ENCODE data around the gene MACROH2A2. TPM values are rescaled to one million over a fixed set of nuclear protein-coding genes. Genes with fewer than 3 reads are reported as not detected.

MACROH2A2 gene
- total RNA-seq, 3 donors from 2014 or later (not counting 1 experiment from before 2014, with no cell fraction given), result 0.78 to 1.4 (median 1.1) TPM

- H3K4me3 Mint-ChIP-seq, result no peak overlapping the region
- TF ChIP-seq CTCF (IDR thresholded peaks at IDR 0.05), result no peak
- no peaks in the 10 kb centered on the region for H3K9me3 ChIP-seq (ENCODE audit: control insufficient read depth, insufficient read depth, low read length)
These were observed 798 bp upstream of the MACROH2A2 start for GRCh38 chr10:70051848-70052247.

DNA sequence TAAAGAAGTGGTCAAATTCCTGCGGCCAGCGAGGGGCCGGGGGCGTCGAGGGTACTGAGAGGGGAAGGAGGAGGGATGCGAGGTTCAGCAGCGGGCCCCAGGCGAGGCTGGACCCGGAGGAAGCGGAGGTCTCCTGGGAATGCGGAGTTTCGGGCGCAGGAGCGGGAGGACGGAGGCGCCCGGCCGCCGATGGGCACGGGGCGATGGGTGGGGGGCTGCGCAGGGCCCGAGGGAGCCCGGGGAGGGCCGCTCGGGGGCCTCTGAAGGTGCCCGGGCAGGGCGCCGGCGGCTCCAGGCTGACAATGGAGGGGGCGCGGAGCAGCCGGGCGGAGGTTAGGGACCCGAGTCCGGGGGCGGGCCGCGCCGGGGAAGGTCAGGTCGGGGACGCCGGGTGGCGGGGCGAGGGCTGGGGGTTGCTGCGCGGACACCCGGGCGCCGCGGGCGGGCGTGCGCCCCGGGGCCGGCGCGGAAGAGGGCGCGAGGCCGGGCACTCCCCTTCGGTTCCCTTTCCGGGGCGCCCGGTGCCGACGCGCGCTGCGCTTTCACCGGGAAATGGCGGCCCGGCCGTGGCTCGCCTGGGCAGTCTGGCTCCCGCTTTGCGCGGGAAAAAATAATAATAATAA is 683 bp downstream of the MACROH2A2 start:
- H3K27me3 ChIP-seq (ENCODE audit: control insufficient read depth, insufficient read depth, low read length), result peaks cover 25% of the 10 kb centered on the region
- intact Hi-C loops (cut with micrococcal nuclease), result no loop called here
- peaks cover 0 to 8% of the 10 kb centered on the region in 2 donors for H3K4me1 Mint-ChIP-seq
- no peaks in the 10 kb centered on the region for H3K9me3 Mint-ChIP-seq
- no peaks in the 10 kb centered on the region for H3K36me3 ChIP-seq (ENCODE audit: control insufficient read depth, insufficient read depth, low read length)
- TF ChIP-seq CTCF (IDR thresholded peaks at IDR 0.05), result no peak
- no peak overlapping the region for H3K4me3 ChIP-seq (ENCODE audit: low read length)
- H3K4me3 Mint-ChIP-seq, result peak overlapping the region; percentile 9
- no peak overlapping the region for H3K27ac ChIP-seq (ENCODE audit: low read length)
- under 1% methylated on average over 78 of the region's 78 CpGs for WGBS (ENCODE audit: insufficient coverage)
- H3K27ac Mint-ChIP-seq, result no peak overlapping the region
- H3K27me3 Mint-ChIP-seq (ENCODE audit: low read depth in 2 of 2), result peaks cover 48 to 65% of the 10 kb centered on the region in 2 donors
- no peak for DNase-seq
- H3K4me1 ChIP-seq (ENCODE audit: control insufficient read depth, insufficient read depth, low read length), result peaks cover 9% of the 10 kb centered on the region
- H3K36me3 Mint-ChIP-seq, result no peaks in the 10 kb centered on the region
- no peak for ATAC-seq
- H3K9me3 ChIP-seq (ENCODE audit: control insufficient read depth, insufficient read depth, low read length), result no peaks in the 10 kb centered on the region

More at GRCh38 chr10:70051848-70052247, 798 bp upstream of the MACROH2A2 start:
- intact Hi-C loops (cut with micrococcal nuclease), result no loop called here
- no peaks in the 10 kb centered on the region for H3K36me3 Mint-ChIP-seq
- H3K27me3 Mint-ChIP-seq (ENCODE audit: low read depth in 2 of 2), result peaks cover 47 to 64% of the 10 kb centered on the region in 2 donors
- no peak overlapping the region for H3K27ac Mint-ChIP-seq
- DNase-seq, result no peak
- peaks cover 0 to 8% of the 10 kb centered on the region in 2 donors for H3K4me1 Mint-ChIP-seq
- WGBS (ENCODE audit: insufficient coverage), result 70% methylated on average over 6 of the region's 6 CpGs
- H3K36me3 ChIP-seq (ENCODE audit: control insufficient read depth, insufficient read depth, low read length), result no peaks in the 10 kb centered on the region
- ATAC-seq, result no peak
- H3K4me3 ChIP-seq (ENCODE audit: low read length), result no peak overlapping the region
- H3K27me3 ChIP-seq (ENCODE audit: control insufficient read depth, insufficient read depth, low read length), result peaks cover 25% of the 10 kb centered on the region
- no peaks in the 10 kb centered on the region for H3K9me3 Mint-ChIP-seq
- peaks cover 9% of the 10 kb centered on the region for H3K4me1 ChIP-seq (ENCODE audit: control insufficient read depth, insufficient read depth, low read length)
- no peak overlapping the region for H3K27ac ChIP-seq (ENCODE audit: low read length)

DNA sequence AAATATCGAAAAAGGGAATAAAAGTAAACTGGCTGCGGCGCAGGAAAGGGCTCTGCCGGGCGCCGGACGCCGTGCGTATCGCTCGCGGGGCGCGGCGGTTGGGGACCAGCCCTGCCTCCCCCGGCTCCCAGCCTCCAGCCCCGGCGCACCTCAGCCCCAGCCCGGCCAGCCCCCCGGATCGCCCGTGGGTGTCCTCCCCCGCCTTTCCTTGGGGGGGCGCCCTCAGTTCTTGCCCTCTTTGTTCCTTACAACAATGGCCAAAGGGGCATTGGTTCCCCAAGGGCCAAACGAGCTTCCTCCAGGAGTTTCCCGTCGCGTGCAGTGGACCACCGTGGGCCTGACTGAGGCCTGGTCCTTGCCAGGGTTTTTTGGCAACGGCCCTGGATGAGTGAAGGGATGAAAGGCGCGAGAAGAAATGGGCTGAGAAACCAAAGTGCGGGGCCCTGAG is 1.2 kb downstream of the MACROH2A2 start:
- intact Hi-C loops (cut with micrococcal nuclease), result no loop called here
- Mint-ChIP-seq H3K27ac (no peak overlapping the region), H3K9me3 (no peaks in the 10 kb centered on the region), H3K4me1 (peaks cover 0 to 8% of the 10 kb centered on the region in 2 donors), H3K36me3 (no peaks in the 10 kb centered on the region), H3K4me3 (no peak overlapping the region), H3K27me3 (ENCODE audit: low read depth in 2 of 2) (peaks cover 48 to 60% of the 10 kb centered on the region in 2 donors)
- ATAC-seq (no peak), DNase-seq (no peak)
- Histone ChIP-seq H3K9me3 (ENCODE audit: control insufficient read depth, insufficient read depth, low read length) (no peaks in the 10 kb centered on the region), H3K27ac (ENCODE audit: low read length) (no peak overlapping the region), H3K4me3 (ENCODE audit: low read length) (no peak overlapping the region), H3K27me3 (ENCODE audit: control insufficient read depth, insufficient read depth, low read length) (peaks cover 25% of the 10 kb centered on the region), H3K4me1 (ENCODE audit: control insufficient read depth, insufficient read depth, low read length) (peaks cover 9% of the 10 kb centered on the region), H3K36me3 (ENCODE audit: control insufficient read depth, insufficient read depth, low read length) (no peaks in the 10 kb centered on the region)
- WGBS (ENCODE audit: insufficient coverage), result 19% methylated on average over 33 of the region's 33 CpGs
- no peak for TF ChIP-seq CTCF (IDR thresholded peaks at IDR 0.05)

GRCh38 chr10:70054902-70055301 is 2.3 kb downstream of the MACROH2A2 start:
- 95% methylated on average over 3 of the region's 4 CpGs for WGBS (ENCODE audit: insufficient coverage)
- Histone ChIP-seq H3K9me3 (ENCODE audit: control insufficient read depth, insufficient read depth, low read length) (no peaks in the 10 kb centered on the region), H3K4me1 (ENCODE audit: control insufficient read depth, insufficient read depth, low read length) (peaks cover 9% of the 10 kb centered on the region), H3K4me3 (ENCODE audit: low read length) (no peak overlapping the region), H3K36me3 (ENCODE audit: control insufficient read depth, insufficient read depth, low read length) (no peaks in the 10 kb centered on the region), H3K27ac (ENCODE audit: low read length) (no peak overlapping the region), H3K27me3 (ENCODE audit: control insufficient read depth, insufficient read depth, low read length) (peaks cover 25% of the 10 kb centered on the region)
- no peak for DNase-seq
- Mint-ChIP-seq H3K4me3 (no peak overlapping the region), H3K4me1 (peaks cover 0 to 8% of the 10 kb centered on the region in 2 donors), H3K9me3 (no peaks in the 10 kb centered on the region), H3K27ac (no peak overlapping the region), H3K36me3 (no peaks in the 10 kb centered on the region), H3K27me3 (ENCODE audit: low read depth in 2 of 2) (peaks cover 42 to 52% of the 10 kb centered on the region in 2 donors)
- intact Hi-C loops (cut with micrococcal nuclease), result no loop called here
- no peak for ATAC-seq
- TF ChIP-seq CTCF (IDR thresholded peaks at IDR 0.05), result no peak
